ENCODE measurements around the gene PRRT1B. TPM values are rescaled to one million over a fixed set of nuclear protein-coding genes. Genes with fewer than 3 reads are reported as not detected.
"Not testable (repeated sequence)": the region's sequence is repeated elsewhere in the genome, so short reads cannot be mapped to it uniquely, and the experiment has no call there.

Gene PRRT1B
- total RNA-seq, 1 donor from 2014 or later, result not detected

DNA sequence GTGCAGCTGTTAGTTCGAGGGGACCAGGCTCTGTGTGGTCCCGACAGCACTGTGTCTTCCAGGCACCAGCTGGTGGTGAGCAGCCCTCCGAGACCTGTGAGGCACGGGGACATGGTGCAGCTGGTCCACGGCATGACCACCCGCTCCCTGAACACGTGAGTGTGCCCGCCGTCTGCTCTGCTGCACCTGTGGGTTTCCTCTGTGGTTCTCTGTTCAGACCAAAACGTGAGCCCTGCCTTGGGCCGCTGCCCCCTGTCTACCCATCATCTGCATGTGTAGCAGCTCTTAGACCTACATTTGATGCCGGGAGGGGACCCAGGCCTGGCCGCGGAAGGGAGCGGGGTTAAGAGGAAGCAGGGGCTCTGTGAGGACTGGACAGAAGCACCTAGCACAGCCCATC lies 32.1 kb upstream of the PRRT1B start:
- no peak for DNase-seq (ENCODE audit: low spot score)
- Mint-ChIP-seq H3K9me3 (no peaks in the 10 kb centered on the region), H3K27ac (no peak overlapping the region), H3K27me3 (ENCODE audit: low read depth) (no peaks in the 10 kb centered on the region), H3K4me3 (ENCODE audit: low read depth) (no peak overlapping the region), H3K4me1 (ENCODE audit: low read depth) (no peaks in the 10 kb centered on the region), H3K36me3 (ENCODE audit: low read depth) (peaks cover 55% of the 10 kb centered on the region)
- intact Hi-C loops (cut with micrococcal nuclease), result no loop called here

DNA sequence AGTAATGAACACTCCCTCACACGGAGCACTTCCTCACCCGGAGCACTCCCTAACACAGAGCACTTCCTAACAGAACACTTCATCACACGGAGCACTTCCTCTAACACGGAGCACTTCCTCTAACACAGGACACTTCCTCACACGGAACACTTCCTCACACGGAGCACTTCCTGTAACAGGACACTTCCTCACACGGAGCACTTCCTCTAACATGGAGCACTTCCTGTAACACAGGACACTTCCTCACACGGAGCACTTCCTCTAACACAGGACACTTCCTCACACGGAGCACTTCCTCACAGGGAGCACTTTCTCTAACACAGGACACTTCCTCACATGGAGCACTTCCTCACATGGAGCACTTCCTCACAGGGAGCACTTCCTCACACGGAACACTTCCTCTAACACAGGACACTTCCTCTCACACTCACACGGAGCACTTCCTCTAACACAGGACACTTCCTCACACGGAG lies 29.7 kb upstream of the PRRT1B start:
- H3K9me3 Mint-ChIP-seq; DNase-seq (ENCODE audit: low spot score); H3K4me3 Mint-ChIP-seq (ENCODE audit: low read depth); H3K4me1 Mint-ChIP-seq (ENCODE audit: low read depth); intact Hi-C loops (cut with micrococcal nuclease); H3K27me3 Mint-ChIP-seq (ENCODE audit: low read depth); H3K27ac Mint-ChIP-seq: not testable (repeated sequence)
- peaks cover 63% of the 10 kb centered on the region for H3K36me3 Mint-ChIP-seq (ENCODE audit: low read depth)

DNA sequence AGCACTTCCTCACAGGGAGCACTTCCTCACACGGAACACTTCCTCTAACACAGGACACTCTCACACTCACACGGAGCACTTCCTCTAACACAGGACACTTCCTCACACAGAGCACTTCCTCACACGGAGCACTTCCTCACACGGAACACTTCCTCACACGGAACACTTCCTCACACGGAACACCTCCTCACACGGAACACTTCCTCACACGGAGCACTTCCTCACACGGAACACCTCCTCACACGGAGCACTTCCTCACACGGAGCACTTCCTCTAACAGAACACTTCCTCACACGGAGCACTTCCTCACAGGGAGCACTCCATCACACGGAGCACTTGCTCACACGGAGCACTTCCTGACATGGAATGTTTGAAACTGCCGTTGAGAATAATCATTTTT lies 29.2 kb upstream of the PRRT1B start:
- no peak overlapping the region for H3K4me3 Mint-ChIP-seq (ENCODE audit: low read depth)
- H3K27ac Mint-ChIP-seq, result no peak overlapping the region
- H3K27me3 Mint-ChIP-seq (ENCODE audit: low read depth), result no peaks in the 10 kb centered on the region
- intact Hi-C loops (cut with micrococcal nuclease), result no loop called here
- no peaks in the 10 kb centered on the region for H3K9me3 Mint-ChIP-seq
- no peaks in the 10 kb centered on the region for H3K4me1 Mint-ChIP-seq (ENCODE audit: low read depth)
- no peak for DNase-seq (ENCODE audit: low spot score)
- peaks cover 61% of the 10 kb centered on the region for H3K36me3 Mint-ChIP-seq (ENCODE audit: low read depth)

DNA sequence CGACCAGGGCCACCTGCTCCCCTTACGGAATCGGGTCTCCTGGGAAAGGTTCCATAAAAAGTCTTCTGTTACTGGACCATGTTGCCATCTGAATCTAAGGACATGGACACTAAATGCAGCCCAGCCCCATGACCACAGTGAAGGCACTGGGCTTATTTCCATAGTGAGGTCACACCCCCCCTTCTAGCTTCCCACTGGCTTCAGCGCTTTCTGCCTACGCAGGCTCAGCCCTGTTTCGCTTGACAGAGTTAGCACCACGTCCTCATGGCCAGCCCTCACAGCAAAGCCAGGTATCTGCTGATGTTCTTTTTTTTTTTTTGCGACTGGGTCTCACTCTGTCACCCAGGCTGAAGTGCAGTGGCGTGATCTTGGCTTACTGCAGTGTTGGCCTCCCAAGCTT lies 28.4 kb upstream of the PRRT1B start:
- Mint-ChIP-seq H3K27me3 (ENCODE audit: low read depth) (no peaks in the 10 kb centered on the region), H3K4me3 (ENCODE audit: low read depth) (no peak overlapping the region), H3K36me3 (ENCODE audit: low read depth) (peaks cover 58% of the 10 kb centered on the region), H3K4me1 (ENCODE audit: low read depth) (no peaks in the 10 kb centered on the region), H3K9me3 (no peaks in the 10 kb centered on the region), H3K27ac (no peak overlapping the region)
- intact Hi-C loops (cut with micrococcal nuclease), result no loop called here
- no peak for DNase-seq (ENCODE audit: low spot score)

DNA sequence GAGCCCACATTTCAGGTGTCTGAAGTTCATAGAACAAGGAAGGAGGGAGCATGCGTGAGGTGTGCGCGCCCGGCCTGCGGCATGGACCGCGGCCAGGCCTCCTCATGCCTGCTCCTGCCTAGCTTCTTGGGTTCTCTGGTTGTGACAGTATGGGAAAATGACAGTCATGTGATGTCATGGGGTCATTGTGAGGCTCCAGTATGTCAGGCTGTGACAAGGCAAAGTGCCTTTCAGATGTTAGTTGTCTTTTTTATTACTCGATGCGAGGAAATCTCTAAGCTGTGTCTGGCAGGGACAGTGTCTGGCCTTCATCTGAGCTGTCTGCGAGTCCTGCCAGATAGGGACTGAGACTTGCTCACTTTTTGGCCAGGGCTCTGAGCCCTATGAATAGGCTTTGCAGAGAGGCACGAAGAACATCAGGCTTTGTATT lies 27.5 kb upstream of the PRRT1B start:
- no peak for DNase-seq (ENCODE audit: low spot score)

DNA sequence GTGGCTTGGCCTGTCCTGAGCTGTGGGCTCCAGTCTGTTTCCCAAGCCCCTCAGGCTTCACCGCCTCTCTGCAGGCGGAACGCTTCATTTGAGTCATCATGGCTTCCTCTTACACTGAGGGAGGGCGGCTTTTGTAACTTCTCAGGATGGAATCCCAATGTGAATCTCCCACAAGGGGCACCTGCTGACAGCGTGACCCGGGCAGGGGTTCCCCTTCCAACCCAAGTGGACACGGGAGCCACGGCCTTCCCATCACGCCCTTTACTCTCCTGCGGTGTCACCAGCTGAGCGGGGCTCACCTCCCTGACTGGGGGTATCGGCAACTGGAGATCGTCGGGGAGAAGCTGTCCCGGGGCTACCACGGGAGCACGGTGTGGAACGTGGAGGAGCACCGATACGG lies 26.8 kb upstream of the PRRT1B start:
- Mint-ChIP-seq H3K4me3 (ENCODE audit: low read depth) (no peak overlapping the region), H3K27me3 (ENCODE audit: low read depth) (no peaks in the 10 kb centered on the region), H3K9me3 (no peaks in the 10 kb centered on the region), H3K4me1 (ENCODE audit: low read depth) (no peaks in the 10 kb centered on the region), H3K36me3 (ENCODE audit: low read depth) (peaks cover 50% of the 10 kb centered on the region), H3K27ac (no peak overlapping the region)
- no peak for DNase-seq (ENCODE audit: low spot score)
- intact Hi-C loops (cut with micrococcal nuclease), result no loop called here

More for the DNA sequence above, 27.5 kb upstream of the PRRT1B start:
- H3K36me3 Mint-ChIP-seq (ENCODE audit: low read depth), result peaks cover 55% of the 10 kb centered on the region
- no peak overlapping the region for H3K4me3 Mint-ChIP-seq (ENCODE audit: low read depth)
- intact Hi-C loops (cut with micrococcal nuclease), result no loop called here
- H3K27me3 Mint-ChIP-seq (ENCODE audit: low read depth), result no peaks in the 10 kb centered on the region
- no peaks in the 10 kb centered on the region for H3K4me1 Mint-ChIP-seq (ENCODE audit: low read depth)
- H3K9me3 Mint-ChIP-seq, result no peaks in the 10 kb centered on the region
- H3K27ac Mint-ChIP-seq, result no peak overlapping the region

DNA sequence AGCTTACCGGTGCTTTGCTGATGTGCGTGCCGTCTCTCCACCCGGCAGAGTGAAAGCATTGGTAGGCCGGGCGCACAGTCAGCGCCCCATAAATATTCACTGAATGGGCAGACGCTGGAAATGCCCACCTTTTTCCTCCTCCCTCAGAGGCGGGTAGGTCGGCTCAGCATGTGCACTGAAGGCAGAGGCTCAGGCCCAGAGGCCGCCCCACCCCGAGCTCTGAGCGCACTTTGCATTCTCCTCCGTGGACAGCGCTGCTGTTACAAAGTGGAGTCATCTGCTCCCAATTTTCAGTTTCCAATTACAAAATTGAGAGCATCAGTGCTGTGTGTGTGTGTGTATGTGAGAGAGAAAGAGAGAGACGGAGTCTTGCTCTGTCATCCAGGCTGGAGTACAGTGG lies 24.8 kb upstream of the PRRT1B start:
- intact Hi-C loops (cut with micrococcal nuclease), result no loop called here
- no peak overlapping the region for H3K27ac Mint-ChIP-seq
- H3K4me3 Mint-ChIP-seq (ENCODE audit: low read depth), result no peak overlapping the region
- H3K9me3 Mint-ChIP-seq, result no peaks in the 10 kb centered on the region
- peaks cover 56% of the 10 kb centered on the region for H3K36me3 Mint-ChIP-seq (ENCODE audit: low read depth)
- DNase-seq (ENCODE audit: low spot score), result no peak
- H3K4me1 Mint-ChIP-seq (ENCODE audit: low read depth), result no peaks in the 10 kb centered on the region
- H3K27me3 Mint-ChIP-seq (ENCODE audit: low read depth), result no peaks in the 10 kb centered on the region

DNA sequence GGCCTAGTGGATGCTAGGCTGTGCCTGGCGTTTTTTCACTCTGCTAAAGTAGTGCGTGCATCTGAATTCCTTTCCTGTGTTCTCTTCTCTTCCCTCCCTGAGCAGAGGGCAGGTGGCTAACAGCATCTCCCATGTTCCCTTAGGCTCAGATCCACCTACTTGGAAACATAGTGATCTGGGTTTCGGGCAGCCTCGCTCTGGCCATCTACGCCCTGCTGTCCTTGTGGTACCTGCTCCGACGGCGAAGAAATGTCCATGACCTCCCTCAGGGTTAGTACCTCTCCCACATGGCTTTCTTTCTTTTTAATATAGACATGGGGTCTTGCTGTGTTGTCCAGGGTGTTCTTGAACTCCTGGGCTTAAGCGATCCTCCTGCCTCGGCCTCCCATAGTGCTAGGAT lies 24.1 kb upstream of the PRRT1B start:
- no peak overlapping the region for H3K4me3 Mint-ChIP-seq (ENCODE audit: low read depth)
- no peaks in the 10 kb centered on the region for H3K27me3 Mint-ChIP-seq (ENCODE audit: low read depth)
- no peaks in the 10 kb centered on the region for H3K9me3 Mint-ChIP-seq
- H3K36me3 Mint-ChIP-seq (ENCODE audit: low read depth), result peaks cover 60% of the 10 kb centered on the region
- no peak for DNase-seq (ENCODE audit: low spot score)
- no peaks in the 10 kb centered on the region for H3K4me1 Mint-ChIP-seq (ENCODE audit: low read depth)
- no peak overlapping the region for H3K27ac Mint-ChIP-seq
- intact Hi-C loops (cut with micrococcal nuclease), result no loop called here

DNA sequence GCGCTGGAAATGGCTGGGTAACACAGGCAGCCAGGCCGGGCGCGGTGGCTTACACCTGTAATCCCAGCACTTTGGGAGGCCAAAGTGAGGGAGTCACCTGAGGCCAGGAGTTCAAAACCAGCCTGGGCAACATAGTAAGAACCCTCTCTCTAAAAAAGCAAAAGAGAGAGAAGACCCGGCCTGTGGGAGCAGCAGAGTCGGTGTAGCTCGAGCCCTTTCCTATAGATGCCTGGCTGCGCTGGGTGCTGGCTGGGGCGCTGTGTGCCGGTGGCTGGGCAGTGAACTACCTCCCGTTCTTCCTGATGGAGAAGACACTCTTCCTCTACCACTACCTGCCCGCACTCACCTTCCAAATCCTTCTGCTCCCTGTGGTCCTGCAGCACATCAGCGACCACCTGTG lies 23.5 kb upstream of the PRRT1B start:
- Mint-ChIP-seq H3K9me3 (no peaks in the 10 kb centered on the region), H3K36me3 (ENCODE audit: low read depth) (peaks cover 67% of the 10 kb centered on the region), H3K4me1 (ENCODE audit: low read depth) (no peaks in the 10 kb centered on the region), H3K4me3 (ENCODE audit: low read depth) (no peak overlapping the region), H3K27me3 (ENCODE audit: low read depth) (no peaks in the 10 kb centered on the region), H3K27ac (no peak overlapping the region)
- DNase-seq (ENCODE audit: low spot score), result no peak
- intact Hi-C loops (cut with micrococcal nuclease), result no loop called here

DNA sequence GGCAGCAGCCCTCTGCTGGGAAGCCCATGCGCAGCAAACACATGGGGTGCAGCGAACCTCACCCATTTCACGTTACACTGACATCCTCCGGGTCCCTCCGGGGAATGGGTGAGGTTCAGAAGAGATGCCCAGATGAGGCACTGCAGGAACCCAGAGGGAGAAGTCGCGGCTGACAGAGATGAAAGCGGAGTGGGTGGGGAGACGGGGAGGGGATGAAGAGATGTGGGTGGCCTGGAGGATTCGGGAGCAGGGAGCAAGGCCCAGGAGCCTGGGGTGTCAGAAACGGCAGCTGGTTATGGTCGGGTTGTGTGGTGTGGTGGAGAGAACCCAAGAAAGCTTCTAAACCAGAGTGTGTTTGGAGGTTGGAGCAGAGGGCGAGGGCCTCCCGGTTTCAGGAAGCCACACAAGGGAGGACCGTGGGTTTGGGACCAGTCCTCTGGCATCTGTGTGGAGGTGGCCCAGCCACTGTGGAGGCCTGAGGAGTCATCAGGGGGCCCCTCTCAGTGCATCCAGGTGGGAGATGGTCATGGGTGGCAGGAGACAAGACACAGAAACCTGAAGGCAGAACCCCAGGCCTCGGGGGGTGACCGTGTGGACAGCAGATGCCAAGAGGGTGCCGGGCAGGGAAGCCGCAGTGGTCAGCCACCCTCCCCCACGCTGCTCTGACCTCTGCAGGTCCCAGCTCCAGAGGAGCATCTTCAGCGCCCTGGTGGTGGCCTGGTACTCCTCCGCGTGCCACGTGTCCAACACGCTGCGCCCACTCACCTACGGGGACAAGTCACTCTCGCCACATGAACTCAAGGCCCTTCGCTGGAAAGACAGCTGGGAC lies 22.9 kb upstream of the PRRT1B start:
- no peaks in the 10 kb centered on the region for H3K27me3 Mint-ChIP-seq (ENCODE audit: low read depth)
- intact Hi-C loops (cut with micrococcal nuclease), result no loop called here

DNA sequence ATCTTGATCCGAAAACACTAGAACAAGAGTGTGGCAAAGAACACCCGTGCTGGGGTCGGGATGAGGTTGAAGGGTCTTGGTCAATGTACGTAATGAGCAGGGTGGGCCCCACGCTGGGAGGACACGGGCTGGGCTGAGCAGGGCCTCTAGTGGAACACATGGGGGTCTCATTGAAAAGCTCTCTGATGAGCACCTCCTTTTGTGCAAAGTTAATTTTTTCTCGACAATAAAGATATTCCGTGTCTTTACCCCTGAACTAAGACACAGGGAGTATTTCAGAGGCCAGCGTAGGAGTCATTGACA lies 22.3 kb upstream of the PRRT1B start:
- no peaks in the 10 kb centered on the region for H3K9me3 Mint-ChIP-seq
- DNase-seq (ENCODE audit: low spot score), result no peak
- no peaks in the 10 kb centered on the region for H3K4me1 Mint-ChIP-seq (ENCODE audit: low read depth)
- no peak overlapping the region for H3K27ac Mint-ChIP-seq
- peaks cover 66% of the 10 kb centered on the region for H3K36me3 Mint-ChIP-seq (ENCODE audit: low read depth)
- no peaks in the 10 kb centered on the region for H3K27me3 Mint-ChIP-seq (ENCODE audit: low read depth)
- H3K4me3 Mint-ChIP-seq (ENCODE audit: low read depth), result no peak overlapping the region
- intact Hi-C loops (cut with micrococcal nuclease), result no loop called here

More for the DNA sequence above, 22.9 kb upstream of the PRRT1B start:
- Mint-ChIP-seq H3K27ac (no peak overlapping the region), H3K9me3 (no peaks in the 10 kb centered on the region), H3K4me1 (ENCODE audit: low read depth) (no peaks in the 10 kb centered on the region), H3K4me3 (ENCODE audit: low read depth) (no peak overlapping the region), H3K36me3 (ENCODE audit: low read depth) (peaks cover 71% of the 10 kb centered on the region)
- DNase-seq (ENCODE audit: low spot score), result no peak

DNA sequence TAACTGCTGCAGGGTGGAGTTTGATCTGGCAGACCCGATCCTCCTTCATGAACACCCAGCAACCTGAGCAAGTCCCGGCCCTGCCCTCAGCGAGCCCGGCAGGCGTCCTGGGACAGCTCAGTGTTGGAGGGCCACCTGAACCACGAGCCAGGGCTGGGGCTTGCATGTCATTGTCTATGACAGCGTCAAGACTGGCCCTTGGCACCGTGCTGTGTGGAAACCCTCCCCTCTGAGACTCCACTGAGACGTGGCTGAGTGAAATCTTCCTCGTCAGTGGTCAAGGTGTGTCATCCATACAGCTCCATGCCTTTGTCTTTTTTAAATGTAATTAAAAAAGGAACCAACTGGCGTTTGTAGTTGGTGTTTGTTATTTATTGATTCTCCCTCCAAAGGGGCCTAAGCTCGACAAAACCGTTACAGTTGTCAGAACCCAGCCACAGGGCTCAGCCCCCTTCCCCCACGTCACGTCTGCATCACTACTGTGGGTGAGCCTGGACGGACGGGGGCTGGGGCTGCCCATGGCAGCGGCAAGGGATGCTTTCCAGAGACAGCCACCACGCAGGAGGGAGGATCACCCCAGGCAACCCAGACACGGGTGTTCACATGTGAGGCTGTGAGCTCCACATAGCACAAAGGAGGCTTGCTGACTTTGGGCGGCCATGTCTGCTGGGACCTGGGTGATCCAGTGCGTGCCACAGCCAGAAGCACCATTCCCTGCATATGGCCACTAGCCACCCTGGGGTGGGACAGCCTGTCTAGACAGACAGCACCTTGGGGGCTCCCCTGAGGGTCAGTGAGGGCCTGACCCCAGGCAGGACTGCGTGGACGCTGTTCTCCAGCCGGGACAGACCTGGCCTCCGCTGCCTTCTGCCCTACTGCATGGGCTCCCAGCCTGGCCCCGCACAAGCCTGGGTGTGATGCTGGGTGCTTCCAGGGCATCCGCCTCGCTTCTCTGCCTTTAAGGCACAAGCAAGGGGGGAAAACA lies 21.6 kb upstream of the PRRT1B start:
- H3K36me3 Mint-ChIP-seq (ENCODE audit: low read depth), result peaks cover 66% of the 10 kb centered on the region
- H3K4me1 Mint-ChIP-seq (ENCODE audit: low read depth), result peaks cover 2% of the 10 kb centered on the region
- H3K27ac Mint-ChIP-seq, result no peak overlapping the region
- no peaks in the 10 kb centered on the region for H3K9me3 Mint-ChIP-seq
- H3K4me3 Mint-ChIP-seq (ENCODE audit: low read depth), result no peak overlapping the region
- H3K27me3 Mint-ChIP-seq (ENCODE audit: low read depth), result no peaks in the 10 kb centered on the region
- DNase-seq (ENCODE audit: low spot score), result no peak
- intact Hi-C loops (cut with micrococcal nuclease), result no loop called here
